Measurements from ENCODE around the gene CENPVL3.
"Not testable (repeated sequence)": the region's sequence is repeated elsewhere in the genome, so short reads cannot be mapped to it uniquely, and the experiment has no call there.

Gene CENPVL3

GRCh38 chrX:51618241-51619155 lies at the start of gene CENPVL3:
TSS of gene CENPVL3 (minus strand) at chrX:51618912. CDS start at chrX:51618873, 39 bp downstream.
- DNase-seq (ENCODE audit: low read depth in 2 of 2), result not testable (repeated sequence)

- no peak for DNase-seq (ENCODE audit: low read depth in 2 of 2)
Observed at GRCh38 chrX:51665981-51666380, 47.3 kb upstream of the CENPVL3 start.

- DNase-seq (ENCODE audit: low read depth in 2 of 2), result no peak
Observed at GRCh38 chrX:51643377-51643776, 24.7 kb upstream of the CENPVL3 start.

GRCh38 chrX:51641421-51642021 lies 22.8 kb upstream of the CENPVL3 start:
- DNase-seq (ENCODE audit: low read depth in 2 of 2), result no peak

GRCh38 chrX:51636511-51636910 lies 17.8 kb upstream of the CENPVL3 start:
- DNase-seq (ENCODE audit: low read depth in 2 of 2), result not testable (repeated sequence)

- no peak for DNase-seq (ENCODE audit: low read depth in 2 of 2)
Observed at GRCh38 chrX:51614353-51615012, 4.2 kb downstream of the CENPVL3 start.

DNA sequence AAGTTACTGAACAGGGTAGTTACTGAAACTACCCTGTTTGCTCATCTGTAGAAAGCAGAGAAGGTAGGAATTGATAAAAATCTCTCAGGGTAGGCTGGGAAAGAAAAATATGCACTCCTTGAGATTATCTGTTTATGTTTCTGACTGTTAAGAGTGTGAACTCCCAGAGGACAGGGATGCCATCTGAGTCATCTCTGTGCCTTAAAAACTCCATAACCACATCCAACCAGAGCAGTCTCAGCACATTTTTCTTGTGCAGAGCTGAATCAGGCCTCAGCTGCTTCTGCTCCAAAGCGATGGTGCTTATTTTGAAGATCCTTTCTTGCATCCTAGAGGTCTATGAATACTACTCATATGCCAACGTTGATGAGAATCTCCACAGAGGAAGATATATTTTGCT lies 9.9 kb downstream of the CENPVL3 start:
- DNase-seq (ENCODE audit: low read depth in 2 of 2), result no peak

- no peak for DNase-seq (ENCODE audit: low read depth in 2 of 2)
Observed at GRCh38 chrX:51608126-51608525, 10.6 kb downstream of the CENPVL3 start.

DNA sequence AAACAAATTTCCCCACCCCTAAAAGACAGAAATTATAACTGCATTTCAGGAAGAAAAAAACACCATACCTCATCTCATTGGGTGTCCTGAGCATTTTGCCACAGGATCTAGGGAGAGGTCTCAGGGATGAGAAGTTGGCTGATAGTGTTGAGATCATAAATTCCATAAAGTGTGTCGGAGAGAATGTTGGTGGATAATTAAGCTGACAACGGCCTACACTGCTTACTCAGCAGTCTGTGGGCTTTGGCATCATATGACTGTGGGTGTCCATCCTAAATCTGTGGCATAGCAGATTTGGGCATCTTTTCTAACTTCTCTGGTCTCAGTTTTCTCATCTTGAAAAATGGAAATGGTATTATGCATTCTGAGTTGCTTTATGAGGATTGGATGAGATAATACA lies 12.3 kb downstream of the CENPVL3 start:
- no peak for DNase-seq (ENCODE audit: low read depth in 2 of 2)

DNA sequence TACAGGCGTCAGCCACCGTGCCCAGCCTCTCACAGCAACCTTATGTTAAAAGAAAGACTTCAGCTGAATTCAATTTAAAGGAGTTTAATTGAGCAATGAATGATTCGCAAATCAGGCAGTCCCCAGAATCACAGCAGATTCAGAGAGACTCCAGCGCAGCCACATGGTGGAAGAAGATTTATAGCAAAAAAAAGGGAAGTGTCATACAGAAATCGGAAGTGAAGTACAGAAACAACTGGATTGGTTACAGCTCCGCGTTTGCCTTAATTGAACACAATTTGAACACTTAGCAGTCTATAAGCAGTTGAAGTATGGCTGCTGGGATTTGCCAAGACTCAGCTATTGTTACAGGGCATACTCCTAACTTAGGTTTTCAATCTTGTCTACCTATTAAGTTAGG lies 19.8 kb downstream of the CENPVL3 start:
- no peak for DNase-seq (ENCODE audit: low read depth in 2 of 2)

DNA sequence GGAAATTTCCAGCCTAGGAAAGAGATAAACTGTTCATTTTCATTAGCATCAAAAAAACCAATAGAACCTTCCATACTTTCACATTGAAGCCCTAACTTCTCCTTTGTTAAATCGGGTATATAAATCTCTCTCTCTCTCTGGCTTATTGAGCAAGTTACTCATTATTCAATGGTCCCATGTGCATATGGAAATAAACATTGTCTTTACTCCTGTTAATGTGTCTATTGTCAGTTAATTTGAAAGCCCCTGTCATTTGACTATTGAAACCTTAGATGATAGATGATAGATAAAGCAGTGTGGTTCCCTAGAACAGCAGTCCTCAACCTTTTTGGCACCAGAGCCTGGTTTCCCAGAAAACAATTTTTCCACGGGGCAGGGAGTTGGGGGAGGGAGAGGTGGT lies 46.8 kb downstream of the CENPVL3 start:
- no peak for DNase-seq (ENCODE audit: low read depth in 2 of 2)

GRCh38 chrX:51569561-51569960 lies 49.2 kb downstream of the CENPVL3 start:
- DNase-seq (ENCODE audit: low read depth in 2 of 2), result no peak

DNA sequence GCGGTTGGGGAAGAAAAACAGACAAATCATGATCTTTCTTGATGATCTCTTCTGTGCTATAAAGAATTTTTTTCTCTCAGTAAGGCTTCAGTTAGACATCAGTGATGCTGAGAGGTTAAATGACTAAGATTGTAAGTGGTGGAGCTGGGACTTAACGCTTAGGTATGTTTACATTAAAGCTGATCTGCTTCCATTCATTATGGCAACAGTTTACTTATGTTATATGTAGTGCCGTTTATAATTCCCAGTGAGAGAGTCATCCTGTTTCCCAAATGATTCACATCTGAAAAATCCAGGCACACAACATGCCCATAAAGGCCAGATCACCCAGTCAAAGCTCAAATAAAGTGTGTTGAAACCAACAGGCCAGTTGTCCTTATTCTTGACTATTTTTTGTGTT lies 50.1 kb downstream of the CENPVL3 start:
- no peak for DNase-seq (ENCODE audit: low read depth in 2 of 2)

All from stimulated activated CD4-positive, alpha-beta T cell treated with anti-CD3 and anti-CD28 coated beads, Interleukin-4, amount 100 ng/mL, for 48 hours (primary cell).